ENCODE data around the gene BLVRB. TPM values are rescaled to one million over a fixed set of nuclear protein-coding genes. Genes with fewer than 3 reads are reported as not detected.

BLVRB gene
- polyA plus RNA-seq, 1 of the 3 experiments (the other 2 are of a cell fraction) = 85.9 TPM

GRCh38 chr19:40425450-40426287, 39.9 kb downstream of the BLVRB start, which contains the start of gene SERTAD1 (continued):
- TF ChIP-seq SIN3A (IDR thresholded peaks at IDR 0.05; ENCODE audit: borderline replicate concordance, low read depth, low read length) (0 out of 2 replicates have a peak, but pooled peaks have one; percentile 13), FOXM1 (IDR thresholded peaks at IDR 0.05; ENCODE audit: low read depth) (no peak), POLR2AphosphoS5 (IDR thresholded peaks at IDR 0.05; ENCODE audit: low read depth, low read length) (peak; percentile 98), MXI1 (IDR thresholded peaks at IDR 0.05; ENCODE audit: low read depth, low read length) (peak; percentile 75), USF1 (IDR thresholded peaks at IDR 0.05; ENCODE audit: borderline replicate concordance, low read depth) (no peak), NFIC (IDR thresholded peaks at IDR 0.05; ENCODE audit: borderline replicate concordance) (peak; percentile 29; the same call in 1 of the 2 replicates), GABPA (IDR thresholded peaks at IDR 0.05; ENCODE audit: low read depth) (no peak; the same call in 1 of the 2 replicates)
- TF ChIP-seq, protein P1, sequence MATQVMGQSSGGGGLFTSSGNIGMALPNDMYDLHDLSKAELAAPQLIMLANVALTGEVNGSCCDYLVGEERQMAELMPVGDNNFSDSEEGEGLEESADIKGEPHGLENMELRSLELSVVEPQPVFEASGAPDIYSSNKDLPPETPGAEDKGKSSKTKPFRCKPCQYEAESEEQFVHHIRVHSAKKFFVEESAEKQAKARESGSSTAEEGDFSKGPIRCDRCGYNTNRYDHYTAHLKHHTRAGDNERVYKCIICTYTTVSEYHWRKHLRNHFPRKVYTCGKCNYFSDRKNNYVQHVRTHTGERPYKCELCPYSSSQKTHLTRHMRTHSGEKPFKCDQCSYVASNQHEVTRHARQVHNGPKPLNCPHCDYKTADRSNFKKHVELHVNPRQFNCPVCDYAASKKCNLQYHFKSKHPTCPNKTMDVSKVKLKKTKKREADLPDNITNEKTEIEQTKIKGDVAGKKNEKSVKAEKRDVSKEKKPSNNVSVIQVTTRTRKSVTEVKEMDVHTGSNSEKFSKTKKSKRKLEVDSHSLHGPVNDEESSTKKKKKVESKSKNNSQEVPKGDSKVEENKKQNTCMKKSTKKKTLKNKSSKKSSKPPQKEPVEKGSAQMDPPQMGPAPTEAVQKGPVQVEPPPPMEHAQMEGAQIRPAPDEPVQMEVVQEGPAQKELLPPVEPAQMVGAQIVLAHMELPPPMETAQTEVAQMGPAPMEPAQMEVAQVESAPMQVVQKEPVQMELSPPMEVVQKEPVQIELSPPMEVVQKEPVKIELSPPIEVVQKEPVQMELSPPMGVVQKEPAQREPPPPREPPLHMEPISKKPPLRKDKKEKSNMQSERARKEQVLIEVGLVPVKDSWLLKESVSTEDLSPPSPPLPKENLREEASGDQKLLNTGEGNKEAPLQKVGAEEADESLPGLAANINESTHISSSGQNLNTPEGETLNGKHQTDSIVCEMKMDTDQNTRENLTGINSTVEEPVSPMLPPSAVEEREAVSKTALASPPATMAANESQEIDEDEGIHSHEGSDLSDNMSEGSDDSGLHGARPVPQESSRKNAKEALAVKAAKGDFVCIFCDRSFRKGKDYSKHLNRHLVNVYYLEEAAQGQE (IDR thresholded peaks at IDR 0.05; ENCODE audit: low read depth, low read length) = no peak; the same call in 1 of the 2 replicates

- POLR2A ChIA-PET = no interaction called here
- Histone ChIP-seq H3K9ac (peak overlapping the region; percentile 98), H2AFZ (ENCODE audit: low read depth) (peak overlapping the region; percentile 26; the same call in 1 of the 2 replicates), H4K20me1 (ENCODE audit: insufficient read depth) (no peaks in the 10 kb centered on the region), H3K27ac (ENCODE audit: low read depth in 2 of 2, low read length in 1 of 2) (peak overlapping the region; percentile 86 to 97), H3K4me1 (ENCODE audit: control insufficient read depth in 1 of 2, insufficient read depth in 2 of 2, low read depth in 1 of 2, low read length in 1 of 2) (peaks cover 6 to 17% of the 10 kb centered on the region in 2 experiments; a peak in 3 of 4 replicates), H3F3A (replicated peaks; ENCODE audit: insufficient read depth) (peaks cover 35% of the 10 kb centered on the region), H3K36me3 (replicated peaks in 1 of 2; ENCODE audit: control insufficient read depth in 1 of 2, insufficient read depth in 2 of 2, low read length in 1 of 2) (peaks cover 7 to 15% of the 10 kb centered on the region in 2 experiments), H3K4me2 (peak overlapping the region; percentile 89), H3K4me3 (ENCODE audit: low read depth in 2 of 2, low read length in 1 of 2) (peak overlapping the region; percentile 67 to 86), H3K79me2 (ENCODE audit: insufficient read depth) (peaks cover 36% of the 10 kb centered on the region), H3K9me2 (no peaks in the 10 kb centered on the region), H3K27me3 (ENCODE audit: insufficient read depth) (no peaks in the 10 kb centered on the region), H3K9me3 (no peaks in the 10 kb centered on the region)
- no peak for DNase-seq
- CTCF ChIA-PET = interaction anchor here (0.6 to 1.6 kb wide), 8 partner anchors 9 to 87 kb away, joined by 3 to 6 read pairs (median 3); no protein-coding TSS in a partner anchor
- no peak for TF ChIP-seq MEF2A (IDR thresholded peaks at IDR 0.05; ENCODE audit: borderline replicate concordance, low read depth)
- WGBS (ENCODE audit: low lambda C conversion rate) = 8% methylated on average over 28 of the region's 28 CpGs
Measured at GRCh38 chr19:40424637-40425449, 40.7 kb downstream of the BLVRB start.

Data from SK-N-SH (cell line).